Vagina (tissue), 2 donors: ENCODE measurements around the gene CNTNAP5.

Source experiments
- POLR2A ChIP-seq, 2 donors: fragments of 450-650 bp; IDR thresholded peaks; one replicate each; pipeline ENCODE4 v1.6.1; 2017; ENCODE audit warnings: antibody characterized with exemption in 2 of 2, mild to moderate bottlenecking in 2 of 2, moderate library complexity in 2 of 2
- POLR2AphosphoS5 ChIP-seq, 2 donors: sonication (generic); formaldehyde crosslinking; IDR thresholded peaks; one replicate each; pipeline ENCODE4 v1.9.0; 2017; ENCODE audit warnings: antibody characterized with exemption in 2 of 2, mild to moderate bottlenecking in 2 of 2, low read depth in 1 of 2; ENCODE audit not compliant: insufficient read depth in 1 of 2
- TF ChIP-seq, protein P1 (sequence below), 3 experiments: fragments of 450-650 bp in 2 of 3; fragments of 200-600 bp in 1 of 3; sonication (generic) in 1 of 3; IDR thresholded peaks; one replicate each; pipeline ENCODE4 v1.5.1; 2017 to 2019; ENCODE audit warnings: antibody characterized with exemption in 3 of 3, mild to moderate bottlenecking in 2 of 3, moderate library complexity in 2 of 3

DNA sequence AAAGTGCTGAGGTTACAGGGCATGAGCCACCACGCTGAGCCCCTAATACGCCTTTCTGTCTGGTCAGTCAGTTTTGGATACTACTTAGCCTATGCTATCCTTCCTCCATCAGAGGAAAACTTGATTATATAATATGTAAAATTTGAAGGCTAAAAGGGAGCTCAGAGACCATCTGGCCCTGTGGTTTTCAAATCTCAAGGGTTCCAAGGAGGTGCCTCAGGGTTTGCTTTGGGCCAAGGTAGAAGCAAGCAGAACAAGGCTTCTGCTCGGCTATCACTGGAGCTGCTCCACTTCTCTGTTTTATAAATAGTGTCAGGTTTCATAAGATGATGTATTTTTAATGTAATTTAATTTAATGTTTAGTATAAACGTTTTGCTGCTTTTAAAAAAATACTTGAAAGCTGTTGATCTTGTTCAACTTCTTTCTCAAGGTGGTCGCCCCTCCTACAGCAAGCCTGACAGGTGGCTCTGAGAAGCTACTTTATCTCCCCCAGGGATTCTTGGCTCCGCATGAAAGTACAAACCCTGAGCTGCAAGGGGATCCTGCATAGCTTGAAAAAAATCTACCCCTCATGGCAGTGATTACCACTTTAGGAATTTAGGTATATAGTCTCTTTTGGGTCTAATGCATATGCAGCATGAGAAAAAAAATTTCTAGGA, 290.3 kb downstream of the CNTNAP5 start:
- TF ChIP-seq, protein P1, sequence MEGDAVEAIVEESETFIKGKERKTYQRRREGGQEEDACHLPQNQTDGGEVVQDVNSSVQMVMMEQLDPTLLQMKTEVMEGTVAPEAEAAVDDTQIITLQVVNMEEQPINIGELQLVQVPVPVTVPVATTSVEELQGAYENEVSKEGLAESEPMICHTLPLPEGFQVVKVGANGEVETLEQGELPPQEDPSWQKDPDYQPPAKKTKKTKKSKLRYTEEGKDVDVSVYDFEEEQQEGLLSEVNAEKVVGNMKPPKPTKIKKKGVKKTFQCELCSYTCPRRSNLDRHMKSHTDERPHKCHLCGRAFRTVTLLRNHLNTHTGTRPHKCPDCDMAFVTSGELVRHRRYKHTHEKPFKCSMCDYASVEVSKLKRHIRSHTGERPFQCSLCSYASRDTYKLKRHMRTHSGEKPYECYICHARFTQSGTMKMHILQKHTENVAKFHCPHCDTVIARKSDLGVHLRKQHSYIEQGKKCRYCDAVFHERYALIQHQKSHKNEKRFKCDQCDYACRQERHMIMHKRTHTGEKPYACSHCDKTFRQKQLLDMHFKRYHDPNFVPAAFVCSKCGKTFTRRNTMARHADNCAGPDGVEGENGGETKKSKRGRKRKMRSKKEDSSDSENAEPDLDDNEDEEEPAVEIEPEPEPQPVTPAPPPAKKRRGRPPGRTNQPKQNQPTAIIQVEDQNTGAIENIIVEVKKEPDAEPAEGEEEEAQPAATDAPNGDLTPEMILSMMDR (IDR thresholded peaks at IDR 0.05): no peak
- TF ChIP-seq POLR2A (IDR thresholded peaks at IDR 0.05): no peak
- no peak for TF ChIP-seq POLR2AphosphoS5 (IDR thresholded peaks at IDR 0.05; ENCODE audit: insufficient read depth in 1 of 2, low read depth in 1 of 2)
